Chondrocyte (in vitro differentiated cells): ENCODE results near the gene ELK3. TPM values are rescaled to one million over a fixed set of nuclear protein-coding genes. Genes with fewer than 3 reads are reported as not detected.

Experiments used
- DNase-seq: peaks from one replicate; pipeline ENCODE4 v3.0.0; 2021; ENCODE audit warnings: mixed read lengths, low spot score
- H3K27ac Mint-ChIP-seq: one replicate; pipeline ENCODE4 v1.8.0; 2021; ENCODE audit warnings: mild to moderate bottlenecking, moderate library complexity, mixed read lengths; ENCODE audit not compliant: unreplicated experiment
- H3K27me3 Mint-ChIP-seq: 2 replicates; pipeline ENCODE4 v1.8.0; 2021; ENCODE audit warnings: low read depth, mixed read lengths
- H3K36me3 Mint-ChIP-seq: 2 replicates; pipeline ENCODE4 v1.8.0; 2021; ENCODE audit warnings: low read depth, mixed read lengths
- H3K4me1 Mint-ChIP-seq: 2 replicates; pipeline ENCODE4 v1.8.0; 2021; ENCODE audit warnings: low read depth, mild to moderate bottlenecking, mixed read lengths
- H3K4me3 Mint-ChIP-seq: one replicate; pipeline ENCODE4 v1.8.0; 2021; ENCODE audit warnings: mild to moderate bottlenecking, moderate library complexity, mixed read lengths; ENCODE audit not compliant: unreplicated experiment
- H3K9me3 Mint-ChIP-seq: 2 replicates; pipeline ENCODE4 v1.8.0; 2021; ENCODE audit warnings: low read depth, mixed read lengths
- total RNA-seq: library from RNA; stranded (reverse); gene quantifications from 3 replicates; pipeline ENCODE4 v1.2.1, GENCODE V29; 2021
- TF ChIP-seq, protein P1 (sequence below): fragments of 200-600 bp; sonication (generic); IDR thresholded peaks from 2 replicates; pipeline ENCODE4 v1.5.0; 2021; ENCODE audit warnings: antibody characterized with exemption, mild to moderate bottlenecking, moderate library complexity

The ELK3 gene
- total RNA-seq, 1 donor from 2014 or later = 38.8 TPM

GRCh38 chr12:96235484-96235826, 41.3 kb downstream of the ELK3 start:
- Mint-ChIP-seq H3K9me3 (no peaks in the 10 kb centered on the region), H3K4me3 (no peak overlapping the region), H3K36me3 (peaks cover 6% of the 10 kb centered on the region), H3K27ac (peak overlapping the region; percentile 57), H3K4me1 (peaks cover 64% of the 10 kb centered on the region), H3K27me3 (no peaks in the 10 kb centered on the region)
- no peak for DNase-seq
- TF ChIP-seq, protein P1, sequence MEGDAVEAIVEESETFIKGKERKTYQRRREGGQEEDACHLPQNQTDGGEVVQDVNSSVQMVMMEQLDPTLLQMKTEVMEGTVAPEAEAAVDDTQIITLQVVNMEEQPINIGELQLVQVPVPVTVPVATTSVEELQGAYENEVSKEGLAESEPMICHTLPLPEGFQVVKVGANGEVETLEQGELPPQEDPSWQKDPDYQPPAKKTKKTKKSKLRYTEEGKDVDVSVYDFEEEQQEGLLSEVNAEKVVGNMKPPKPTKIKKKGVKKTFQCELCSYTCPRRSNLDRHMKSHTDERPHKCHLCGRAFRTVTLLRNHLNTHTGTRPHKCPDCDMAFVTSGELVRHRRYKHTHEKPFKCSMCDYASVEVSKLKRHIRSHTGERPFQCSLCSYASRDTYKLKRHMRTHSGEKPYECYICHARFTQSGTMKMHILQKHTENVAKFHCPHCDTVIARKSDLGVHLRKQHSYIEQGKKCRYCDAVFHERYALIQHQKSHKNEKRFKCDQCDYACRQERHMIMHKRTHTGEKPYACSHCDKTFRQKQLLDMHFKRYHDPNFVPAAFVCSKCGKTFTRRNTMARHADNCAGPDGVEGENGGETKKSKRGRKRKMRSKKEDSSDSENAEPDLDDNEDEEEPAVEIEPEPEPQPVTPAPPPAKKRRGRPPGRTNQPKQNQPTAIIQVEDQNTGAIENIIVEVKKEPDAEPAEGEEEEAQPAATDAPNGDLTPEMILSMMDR = no peak

DNA sequence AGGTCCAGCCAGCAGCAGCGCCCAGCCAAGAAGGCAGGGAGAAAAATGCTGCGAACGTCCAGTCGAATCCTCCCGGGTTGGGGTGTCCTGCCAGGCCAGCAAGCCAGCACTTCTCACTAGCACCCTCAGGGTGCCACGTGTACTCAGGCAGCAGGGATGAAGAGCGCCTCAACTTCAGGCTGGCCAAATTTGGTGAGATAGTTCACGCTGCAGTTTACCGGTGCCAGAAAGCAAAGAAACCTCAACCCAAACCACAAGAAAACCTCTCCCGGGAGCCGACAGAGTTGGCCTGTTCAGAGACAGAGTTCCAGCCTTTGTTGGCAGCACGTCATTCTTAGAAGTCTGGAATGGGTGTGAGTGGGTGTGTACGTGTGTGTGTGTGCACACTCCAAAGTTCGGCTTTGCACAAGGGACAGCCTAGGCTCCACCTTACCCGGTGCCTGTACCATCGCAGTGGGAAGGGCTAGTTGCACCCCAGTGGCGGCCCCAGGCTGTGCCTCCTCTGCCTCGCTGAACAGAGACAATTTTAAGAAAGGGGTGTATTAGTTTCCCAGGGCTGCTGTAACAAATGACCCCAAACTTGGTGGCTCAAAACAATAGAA, 42.1 kb downstream of the ELK3 start:
- peak overlapping the region; percentile 90 for H3K27ac Mint-ChIP-seq
- DNase-seq = no peak
- H3K4me1 Mint-ChIP-seq = peaks cover 70% of the 10 kb centered on the region

DNA sequence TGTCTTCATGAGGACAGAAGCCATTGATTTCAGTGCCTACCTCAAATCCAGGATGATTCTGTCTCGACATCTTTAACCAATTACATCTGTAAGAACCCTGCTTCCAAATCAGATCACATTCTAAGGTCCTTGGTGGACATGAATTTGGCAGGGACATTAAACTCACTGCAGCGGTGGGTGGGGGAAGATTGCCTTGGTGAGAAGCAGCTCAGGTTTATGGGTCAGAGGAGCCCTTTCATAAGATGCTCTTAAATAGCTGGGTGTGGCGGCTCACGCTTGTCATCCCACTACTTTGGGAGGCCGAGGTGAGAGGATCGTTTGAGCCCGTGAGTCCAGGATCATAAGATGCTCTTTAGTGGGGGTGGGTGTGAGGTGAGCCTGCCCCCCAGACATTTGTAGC, 42.9 kb downstream of the ELK3 start:
- DNase-seq = no peak
- peak overlapping the region; percentile 90 for H3K27ac Mint-ChIP-seq
- TF ChIP-seq, protein P1 = no peak
- H3K4me3 Mint-ChIP-seq = no peak overlapping the region
- H3K9me3 Mint-ChIP-seq = no peaks in the 10 kb centered on the region
- H3K36me3 Mint-ChIP-seq = peaks cover 2% of the 10 kb centered on the region
- peaks cover 74% of the 10 kb centered on the region for H3K4me1 Mint-ChIP-seq
- no peaks in the 10 kb centered on the region for H3K27me3 Mint-ChIP-seq

More for the DNA sequence above, 42.1 kb downstream of the ELK3 start:
- H3K4me3 Mint-ChIP-seq = no peak overlapping the region
- TF ChIP-seq, protein P1 = no peak
- H3K27me3 Mint-ChIP-seq = no peaks in the 10 kb centered on the region
- no peaks in the 10 kb centered on the region for H3K9me3 Mint-ChIP-seq
- peaks cover 6% of the 10 kb centered on the region for H3K36me3 Mint-ChIP-seq

GRCh38 chr12:96237465-96238077, 43.4 kb downstream of the ELK3 start:
- TF ChIP-seq, protein P1 = peak; percentile 22
- Mint-ChIP-seq H3K4me3 (no peak overlapping the region), H3K27me3 (no peaks in the 10 kb centered on the region), H3K27ac (peak overlapping the region; percentile 90), H3K36me3 (peaks cover 2% of the 10 kb centered on the region), H3K4me1 (peaks cover 79% of the 10 kb centered on the region), H3K9me3 (no peaks in the 10 kb centered on the region)
- DNase-seq = no peak

DNA sequence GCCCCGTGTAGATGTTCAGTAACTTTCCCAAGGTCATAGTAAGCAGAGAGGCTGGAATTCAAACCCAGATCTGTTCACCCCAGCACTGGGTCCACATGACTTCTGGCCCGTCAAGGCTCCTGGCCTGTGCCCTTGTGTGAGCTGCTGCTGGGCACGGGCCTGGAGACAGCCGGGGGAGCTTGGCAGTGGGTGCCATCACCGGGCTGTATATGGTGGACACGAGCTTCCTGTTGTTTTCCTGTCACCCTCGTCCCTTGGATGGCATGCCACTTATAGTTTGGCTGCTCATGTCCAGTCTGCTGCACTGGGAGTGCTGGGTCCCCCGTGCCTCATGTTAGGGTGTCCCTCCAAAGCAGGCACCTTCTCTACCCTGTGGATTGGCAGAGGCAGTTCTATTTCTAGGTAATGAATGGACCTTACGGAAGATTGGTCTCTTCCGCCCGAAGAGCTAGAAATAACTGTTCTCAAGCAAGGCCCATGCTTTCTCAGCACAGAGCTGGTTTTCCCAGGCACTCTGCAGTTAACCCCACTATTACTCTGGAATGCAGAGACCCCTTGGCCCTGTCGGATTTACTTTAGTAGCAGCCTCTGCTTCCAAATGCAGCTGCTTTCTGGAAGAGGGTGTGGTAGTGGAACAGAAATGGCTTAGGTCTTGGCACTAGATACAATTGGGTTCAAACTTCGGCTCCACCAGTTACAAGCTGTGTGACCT, 44.3 kb downstream of the ELK3 start:
- TF ChIP-seq, protein P1 = no peak
- Mint-ChIP-seq H3K36me3 (peaks cover 2% of the 10 kb centered on the region), H3K4me1 (peaks cover 86% of the 10 kb centered on the region), H3K27me3 (no peaks in the 10 kb centered on the region), H3K4me3 (no peak overlapping the region), H3K9me3 (no peaks in the 10 kb centered on the region), H3K27ac (peak overlapping the region; percentile 90)
- DNase-seq = no peak
